Stimulated activated CD4-positive, alpha-beta T cell treated with anti-CD3 and anti-CD28 coated beads, Interleukin-2, amount 100 ng/mL, for 48 hours (primary cell): Measurements from ENCODE around the gene MEST.
"Not testable (repeated sequence)": the region's sequence is repeated elsewhere in the genome, so short reads cannot be mapped to it uniquely, and the experiment has no call there.

Experiments
- DNase-seq, 2 donors: peaks; one replicate each; pipeline ENCODE4 v3.0.0-alpha.2; 2020

The MEST gene

GRCh38 chr7:130486114-130486953 is 5.6 kb upstream of the MEST start:
- DNase-seq, result peak; percentile 43 to 61

GRCh38 chr7:130486954-130487436 is 4.9 kb upstream of the MEST start:
- DNase-seq, result no peak

GRCh38 chr7:130488392-130489139 is 3.3 kb upstream of the MEST start:
- DNase-seq, result no peak

GRCh38 chr7:130489140-130489983 is 2.5 kb upstream of the MEST start:
- DNase-seq, result no peak

- no peak for DNase-seq
These were observed 1.5 kb upstream of the MEST start for GRCh38 chr7:130490311-130490791.

- peak; percentile 30 to 48 for DNase-seq
These were observed 739 bp upstream of the MEST start for GRCh38 chr7:130490888-130491804.

GRCh38 chr7:130492523-130493274 is 814 bp downstream of the MEST start:
- DNase-seq, result no peak

GRCh38 chr7:130493275-130493873 is 1.5 kb downstream of the MEST start:
- DNase-seq, result no peak

GRCh38 chr7:130494431-130494858 is 2.6 kb downstream of the MEST start:
- DNase-seq, result no peak

GRCh38 chr7:130500463-130500862 is 8.6 kb downstream of the MEST start:
- no peak for DNase-seq

GRCh38 chr7:130500910-130501309 is 9.0 kb downstream of the MEST start:
- no peak for DNase-seq

GRCh38 chr7:130505753-130506152 is 13.9 kb downstream of the MEST start:
- no peak for DNase-seq

- DNase-seq, result no peak
These were observed 14.5 kb downstream of the MEST start for GRCh38 chr7:130506358-130506757.

GRCh38 chr7:130512038-130512437 is 20.2 kb downstream of the MEST start:
- not testable (repeated sequence) for DNase-seq

GRCh38 chr7:130513447-130513846 is 21.6 kb downstream of the MEST start:
- DNase-seq, result no peak

GRCh38 chr7:130515315-130516040 is 23.6 kb downstream of the MEST start:
- no peak for DNase-seq

- no peak for DNase-seq
These were observed 29.5 kb downstream of the MEST start for GRCh38 chr7:130521258-130521951.

GRCh38 chr7:130523519-130524125 is 31.7 kb downstream of the MEST start:
- DNase-seq, result not testable (repeated sequence)

GRCh38 chr7:130524628-130525027 is 32.7 kb downstream of the MEST start:
- DNase-seq, result no peak
